Stromal cell of bone marrow (primary cell): ENCODE results near the gene ECM1.
A peak's percentile ranks its signal among the peaks of the same experiment; 100 is the strongest.

Experiments
- DNase-seq: peaks from one replicate; pipeline ENCODE4 v3.0.0-alpha.2; 2012; ENCODE audit warnings: low read depth

The ECM1 gene

GRCh38 chr1:150558761-150559655, 51.1 kb downstream of the ECM1 start:
- no peak for DNase-seq

DNA sequence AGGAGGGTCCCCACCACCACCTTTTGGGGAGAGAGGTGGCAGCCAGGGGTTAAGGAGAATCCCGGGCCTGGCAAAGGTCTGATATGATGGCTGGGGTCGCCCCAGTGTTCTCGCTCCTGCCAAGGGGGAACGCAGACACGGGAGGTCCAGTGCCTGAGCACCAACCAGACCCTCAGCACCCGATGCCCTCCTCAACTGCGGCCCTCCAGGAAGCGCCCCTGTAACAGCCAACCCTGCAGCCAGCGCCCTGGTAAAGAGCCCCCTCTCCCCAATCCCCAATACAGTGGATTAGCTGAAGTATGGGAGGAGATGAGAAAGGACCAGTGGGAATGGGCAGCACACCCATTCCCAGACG, 51.7 kb downstream of the ECM1 start:
- DNase-seq = no peak

GRCh38 chr1:150560011-150560438, 52.1 kb downstream of the ECM1 start:
- no peak for DNase-seq

GRCh38 chr1:150560576-150561253, 52.8 kb downstream of the ECM1 start:
- DNase-seq = no peak

DNA sequence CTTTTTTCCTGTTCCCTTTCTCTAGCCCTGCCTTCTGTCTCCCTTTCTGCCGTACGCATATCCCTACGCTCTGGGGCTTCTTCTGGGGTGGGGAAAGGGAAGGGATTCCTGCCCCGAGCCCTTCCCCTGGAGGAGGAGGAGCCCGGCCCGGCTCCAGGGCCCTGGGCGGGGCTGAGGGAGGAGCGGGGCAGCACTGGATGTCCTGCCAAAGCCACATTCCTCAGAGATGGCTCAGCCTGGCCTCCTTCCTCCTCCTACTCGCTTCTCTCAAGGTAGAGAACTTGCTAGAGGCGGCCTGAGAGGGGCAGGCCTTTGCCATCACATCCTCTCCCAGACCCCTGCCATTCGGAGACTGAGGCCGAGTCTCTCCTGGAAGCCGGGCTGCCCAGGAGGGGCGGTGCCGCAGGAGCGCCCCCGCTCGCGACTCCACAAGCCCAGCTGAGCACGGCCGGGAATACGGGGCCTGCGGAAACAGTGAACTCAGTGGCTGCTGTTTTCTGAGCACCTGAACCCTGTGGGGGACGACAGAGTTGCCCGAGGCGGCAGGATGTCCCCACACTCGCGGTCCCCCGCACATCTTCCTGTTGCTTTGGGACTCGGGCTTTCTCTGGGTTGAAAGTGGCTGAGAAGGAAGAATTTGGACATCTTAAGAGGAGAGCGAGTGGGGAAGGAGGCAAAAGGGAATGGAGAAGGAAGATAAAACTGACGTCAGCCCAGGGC, 53.5 kb downstream of the ECM1 start:
- peak; percentile 97 for DNase-seq

GRCh38 chr1:150561974-150562445, 54.1 kb downstream of the ECM1 start:
- peak; percentile 87 for DNase-seq

DNA sequence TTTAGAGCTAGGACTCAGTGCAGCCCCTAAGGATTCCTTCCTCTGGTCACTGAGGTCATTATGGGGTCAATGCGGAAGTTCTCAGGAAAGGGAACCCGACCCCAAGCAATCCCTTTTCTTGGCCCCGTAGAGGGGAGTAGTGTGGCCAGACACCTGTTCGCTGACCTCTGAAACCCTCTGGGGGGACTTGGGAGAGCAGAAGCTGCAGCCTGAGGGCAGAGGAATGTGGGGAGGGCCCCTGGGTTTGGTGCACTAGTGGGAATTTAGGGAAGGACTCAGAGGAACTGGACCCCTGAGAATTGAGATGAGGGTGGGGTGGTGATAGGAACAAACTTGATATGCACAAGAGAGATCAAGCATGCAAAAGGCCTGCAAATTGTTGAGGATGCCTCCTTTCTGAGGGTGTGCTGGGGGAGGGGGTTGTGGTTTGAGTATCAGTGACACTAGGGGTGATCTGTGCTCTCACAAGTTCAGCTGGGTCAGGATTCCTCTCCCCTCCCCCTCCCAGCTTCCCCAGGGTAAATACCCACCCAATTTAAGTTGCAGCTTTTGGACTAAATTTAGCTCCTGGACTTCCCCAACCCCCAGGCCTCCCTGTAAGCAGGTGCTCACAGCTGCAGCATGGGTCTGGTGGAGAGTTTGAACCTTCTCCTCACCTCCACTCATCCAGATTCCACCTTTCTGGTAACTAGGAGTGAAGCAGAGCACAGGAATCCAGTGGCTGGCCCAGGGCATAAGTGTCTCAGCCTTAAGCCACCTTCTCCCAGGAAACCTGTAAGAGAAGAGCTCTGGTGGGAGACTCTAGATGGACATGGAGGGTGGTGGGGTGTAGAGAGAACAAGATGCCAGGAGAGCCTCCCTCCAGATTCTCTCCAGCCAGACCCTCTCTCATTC, 54.8 kb downstream of the ECM1 start:
- no peak for DNase-seq
